H7 (cell line): Measurements from ENCODE around the gene LCOR. TPM values are rescaled to one million over a fixed set of nuclear protein-coding genes. Genes with fewer than 3 reads are reported as not detected.

ENCODE experiments used
- DNase-seq: peaks from one replicate; pipeline ENCODE4 v3.0.0; 2012
- H3K27me3 ChIP-seq: 2 replicates; pipeline ENCODE4 v1.6.0; 2011; ENCODE audit warnings: mild to moderate bottlenecking, low read length; ENCODE audit not compliant: control insufficient read depth, insufficient read depth
- H3K36me3 ChIP-seq: replicated peaks from 2 replicates; pipeline ENCODE4 v1.5.1; 2011; ENCODE audit warnings: low read length; ENCODE audit not compliant: control insufficient read depth, insufficient read depth
- H3K4me3 ChIP-seq: 2 replicates; pipeline ENCODE4 v1.5.1; 2011; ENCODE audit warnings: low read depth, mild to moderate bottlenecking, control low read depth, low read length, moderate library complexity; ENCODE audit not compliant: insufficient read depth
- total RNA-seq: library from RNA; depleted of rRNA; stranded (reverse); fragments of >200 nt; shearing (Covaris generic); gene quantifications from 2 replicates; pipeline ENCODE4 v1.2.3, GENCODE V29; 2014

Gene LCOR
- total RNA-seq, 1 experiment from 2014 or later, result 8.8 TPM

DNA sequence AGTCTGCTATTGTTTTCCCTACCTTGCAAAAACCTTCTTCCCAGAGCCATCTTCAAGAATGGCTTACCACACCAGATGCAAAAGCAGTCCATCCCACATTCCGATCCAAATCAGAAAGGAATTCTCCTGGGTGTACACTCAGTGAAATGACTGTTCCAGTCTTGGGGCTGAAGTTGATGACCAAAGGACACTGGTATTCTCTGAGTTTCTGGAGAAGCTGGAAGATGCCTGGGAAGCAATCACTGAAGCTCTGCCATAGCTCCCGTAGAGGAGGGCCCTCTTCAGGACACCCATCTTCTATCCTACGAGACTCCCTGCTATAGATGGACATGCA, 155.7 kb downstream of the LCOR start:
- H3K27me3 ChIP-seq, result no peaks in the 10 kb centered on the region
- H3K4me3 ChIP-seq, result no peak overlapping the region
- H3K36me3 ChIP-seq, result no peaks in the 10 kb centered on the region
- DNase-seq, result no peak

DNA sequence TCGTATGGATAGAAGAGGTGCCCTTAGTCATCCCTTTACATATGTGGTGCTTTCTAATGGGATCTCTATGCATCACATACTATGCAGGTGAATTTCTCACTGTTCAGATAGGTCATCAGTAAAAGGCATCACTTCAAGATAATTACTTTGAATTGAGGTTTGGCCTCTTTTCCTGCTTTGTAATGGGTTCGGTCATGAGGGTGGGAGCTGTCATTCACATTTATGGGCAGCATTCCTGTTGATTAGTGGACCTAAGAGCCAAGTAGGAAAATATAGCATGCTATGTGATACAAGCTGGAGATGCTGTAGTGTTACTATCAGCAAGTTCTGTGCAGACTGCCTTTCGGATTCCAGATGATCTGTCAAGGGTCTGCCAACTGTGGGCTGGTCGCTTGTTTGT, 156.3 kb downstream of the LCOR start:
- Histone ChIP-seq H3K27me3 (no peaks in the 10 kb centered on the region), H3K36me3 (no peaks in the 10 kb centered on the region), H3K4me3 (no peak overlapping the region)
- DNase-seq, result no peak

DNA sequence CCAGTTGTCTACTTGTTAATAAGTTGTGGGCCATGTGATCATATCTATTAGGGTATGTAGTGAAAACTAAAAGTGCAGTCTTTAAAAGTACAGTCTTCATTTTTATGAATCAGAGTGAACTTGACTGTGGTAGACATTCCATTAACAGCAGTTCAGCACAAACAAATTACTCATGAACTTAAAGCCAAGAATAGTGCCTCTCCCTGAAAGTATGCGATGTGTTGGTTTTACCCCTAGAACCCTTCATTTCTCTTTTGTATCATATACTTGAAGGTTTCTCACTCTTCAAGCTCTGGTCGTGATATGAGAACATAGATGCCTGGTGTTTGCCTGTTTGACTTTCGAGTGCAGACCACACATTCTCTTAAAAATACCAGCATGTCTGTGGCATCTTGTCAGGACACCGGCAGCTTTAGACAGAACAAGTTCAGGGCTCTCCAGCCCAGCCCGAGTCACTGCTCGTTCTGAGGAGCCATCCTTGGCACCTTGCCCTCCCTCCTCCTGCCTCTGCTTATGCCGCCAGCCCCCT, 159.3 kb downstream of the LCOR start:
- no peak for DNase-seq
- Histone ChIP-seq H3K27me3 (no peaks in the 10 kb centered on the region), H3K36me3 (no peaks in the 10 kb centered on the region), H3K4me3 (no peak overlapping the region)

DNA sequence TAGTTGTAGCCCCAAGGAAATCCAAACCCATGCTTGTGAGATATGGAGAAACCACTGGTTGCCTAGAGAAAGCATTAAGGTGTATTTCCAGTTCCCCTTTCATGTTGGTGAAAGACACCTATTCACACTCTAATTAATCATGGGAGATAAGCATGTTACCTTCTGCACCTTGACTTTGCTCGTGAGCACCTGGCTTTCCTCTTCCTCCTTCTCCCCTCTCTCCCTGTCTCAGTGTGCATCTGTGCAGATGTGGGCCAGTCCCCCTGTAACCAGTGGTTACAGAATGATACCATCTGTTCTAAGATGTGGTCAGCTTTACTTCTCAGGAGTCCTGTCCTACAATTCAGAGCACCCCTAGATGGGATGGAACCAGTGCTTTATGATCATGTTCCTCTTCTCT, 160.6 kb downstream of the LCOR start:
- Histone ChIP-seq H3K4me3 (no peak overlapping the region), H3K36me3 (no peaks in the 10 kb centered on the region), H3K27me3 (no peaks in the 10 kb centered on the region)
- no peak for DNase-seq

DNA sequence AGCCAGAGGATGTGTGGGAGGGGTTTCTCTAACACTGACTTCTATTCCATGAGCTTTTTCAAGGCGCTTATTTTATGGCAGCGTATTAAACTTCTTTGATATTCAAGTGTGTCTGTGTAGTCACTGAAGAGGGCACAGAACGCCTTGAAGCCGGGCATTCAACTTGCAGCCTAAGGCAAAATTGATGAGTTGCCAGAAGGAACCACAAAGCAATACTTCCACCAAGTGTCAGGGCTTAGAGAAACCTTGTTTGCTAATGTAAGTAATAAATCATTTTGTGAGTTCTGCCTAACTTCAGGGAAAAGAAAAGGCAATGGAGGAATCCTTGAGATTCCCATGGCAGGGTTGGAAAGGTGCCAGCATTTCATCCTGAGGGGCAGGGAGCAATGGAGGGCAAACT, 163.8 kb downstream of the LCOR start:
- DNase-seq, result no peak
- H3K36me3 ChIP-seq, result no peaks in the 10 kb centered on the region
- no peaks in the 10 kb centered on the region for H3K27me3 ChIP-seq
- no peak overlapping the region for H3K4me3 ChIP-seq

DNA sequence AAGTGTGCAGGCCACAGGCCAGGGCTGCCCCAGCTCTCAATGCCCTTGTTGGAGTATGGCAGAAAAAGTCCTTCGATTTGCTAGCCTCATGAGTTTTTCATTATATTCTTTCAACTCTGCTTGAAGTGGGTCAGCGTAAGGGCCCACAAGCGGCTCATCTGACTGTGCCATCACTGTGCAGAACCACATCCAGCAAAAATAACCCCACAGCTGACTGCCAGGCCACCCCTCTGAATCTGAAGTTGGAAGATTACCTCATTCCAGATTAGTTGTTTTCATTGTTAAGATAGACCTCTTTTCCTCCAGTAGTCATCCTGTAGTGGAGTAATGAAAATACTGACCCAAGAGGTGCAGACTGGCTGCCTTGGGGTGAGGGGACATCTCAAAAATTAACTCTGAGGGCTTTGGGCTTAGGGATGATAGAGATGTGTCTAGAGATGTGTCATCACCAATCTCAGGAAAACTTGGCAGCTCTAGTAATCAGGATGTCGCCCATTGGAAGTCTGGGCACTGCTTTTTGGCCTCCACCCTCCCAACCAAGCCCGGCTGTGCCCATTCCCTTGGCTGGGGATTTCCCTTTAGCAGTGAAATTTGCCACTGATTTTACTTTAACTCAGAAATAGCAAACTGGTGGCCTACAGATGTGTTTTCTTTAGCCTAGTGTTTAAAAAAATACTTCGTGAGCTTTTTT, 164.3 kb downstream of the LCOR start:
- H3K4me3 ChIP-seq, result no peak overlapping the region
- no peaks in the 10 kb centered on the region for H3K36me3 ChIP-seq
- DNase-seq, result no peak
- no peaks in the 10 kb centered on the region for H3K27me3 ChIP-seq

DNA sequence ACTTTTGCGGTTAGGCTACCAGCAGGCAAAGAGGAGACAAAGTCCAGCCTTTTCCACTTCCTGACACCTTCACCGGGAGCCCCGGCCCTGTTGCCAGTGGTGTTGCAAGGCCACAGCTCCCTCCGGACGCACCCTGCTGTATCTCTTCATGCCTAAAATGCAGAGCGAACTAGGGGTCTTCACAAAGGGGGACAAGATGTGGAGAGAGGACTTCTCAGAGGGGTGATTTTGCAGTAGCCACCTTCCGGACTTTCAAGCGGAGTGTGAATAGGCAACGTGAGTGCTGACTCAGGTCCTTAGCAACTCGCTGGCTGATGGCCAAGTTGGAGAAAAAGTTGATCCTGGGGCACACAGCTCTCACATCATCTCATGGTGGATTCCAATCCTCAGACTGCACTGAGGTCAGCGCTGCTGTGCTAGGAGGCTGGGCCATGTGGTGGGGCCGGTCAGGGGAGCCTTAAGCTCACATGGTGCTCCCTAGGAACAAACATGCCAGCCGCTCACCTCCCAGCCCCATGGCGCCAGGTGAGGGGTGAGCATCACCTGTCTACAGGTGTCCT, 166.3 kb downstream of the LCOR start:
- Histone ChIP-seq H3K4me3 (no peak overlapping the region), H3K27me3 (no peaks in the 10 kb centered on the region), H3K36me3 (no peaks in the 10 kb centered on the region)
- no peak for DNase-seq

DNA sequence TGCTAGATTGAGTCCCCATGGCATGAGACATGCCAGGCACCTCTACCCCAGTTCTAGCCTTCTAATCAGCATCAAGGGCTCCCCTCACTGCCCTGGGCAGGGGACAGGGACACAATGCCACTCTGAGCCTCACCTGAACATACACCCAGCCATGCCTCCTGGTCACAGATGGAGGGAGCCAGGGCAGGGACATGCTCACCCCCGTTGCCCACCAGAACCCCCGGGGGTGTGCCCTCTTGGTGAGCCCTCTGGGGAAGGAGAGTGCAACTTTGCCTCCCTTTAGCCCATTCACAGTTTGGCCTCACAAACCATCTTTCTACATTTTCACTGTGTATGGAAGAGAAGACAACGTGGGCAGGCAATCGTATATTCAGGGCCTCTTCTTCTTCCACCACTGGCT, 167.2 kb downstream of the LCOR start:
- Histone ChIP-seq H3K4me3 (no peak overlapping the region), H3K36me3 (no peaks in the 10 kb centered on the region), H3K27me3 (no peaks in the 10 kb centered on the region)
- no peak for DNase-seq

DNA sequence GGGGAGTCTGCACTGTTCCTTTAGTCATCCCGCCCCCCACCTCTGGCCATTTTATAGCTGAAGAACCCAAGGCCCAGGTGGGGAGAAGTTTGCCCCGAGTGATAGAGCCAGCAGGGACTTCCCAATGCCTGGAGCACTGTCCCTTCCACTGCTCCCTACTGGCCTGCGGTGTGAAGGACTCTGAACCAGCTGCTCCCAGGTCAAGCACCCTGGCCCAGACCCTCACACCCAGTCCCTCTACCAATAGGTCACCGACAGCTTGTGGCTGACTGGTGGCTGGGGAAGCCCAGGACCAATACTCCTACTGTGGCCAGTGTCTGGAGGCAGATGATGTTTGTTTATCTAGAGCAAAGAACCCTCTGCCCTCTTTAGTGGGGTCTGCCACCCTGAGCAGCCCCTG, 167.9 kb downstream of the LCOR start:
- peak; percentile 46 for DNase-seq
- H3K4me3 ChIP-seq, result no peak overlapping the region
- no peaks in the 10 kb centered on the region for H3K36me3 ChIP-seq
- no peaks in the 10 kb centered on the region for H3K27me3 ChIP-seq

DNA sequence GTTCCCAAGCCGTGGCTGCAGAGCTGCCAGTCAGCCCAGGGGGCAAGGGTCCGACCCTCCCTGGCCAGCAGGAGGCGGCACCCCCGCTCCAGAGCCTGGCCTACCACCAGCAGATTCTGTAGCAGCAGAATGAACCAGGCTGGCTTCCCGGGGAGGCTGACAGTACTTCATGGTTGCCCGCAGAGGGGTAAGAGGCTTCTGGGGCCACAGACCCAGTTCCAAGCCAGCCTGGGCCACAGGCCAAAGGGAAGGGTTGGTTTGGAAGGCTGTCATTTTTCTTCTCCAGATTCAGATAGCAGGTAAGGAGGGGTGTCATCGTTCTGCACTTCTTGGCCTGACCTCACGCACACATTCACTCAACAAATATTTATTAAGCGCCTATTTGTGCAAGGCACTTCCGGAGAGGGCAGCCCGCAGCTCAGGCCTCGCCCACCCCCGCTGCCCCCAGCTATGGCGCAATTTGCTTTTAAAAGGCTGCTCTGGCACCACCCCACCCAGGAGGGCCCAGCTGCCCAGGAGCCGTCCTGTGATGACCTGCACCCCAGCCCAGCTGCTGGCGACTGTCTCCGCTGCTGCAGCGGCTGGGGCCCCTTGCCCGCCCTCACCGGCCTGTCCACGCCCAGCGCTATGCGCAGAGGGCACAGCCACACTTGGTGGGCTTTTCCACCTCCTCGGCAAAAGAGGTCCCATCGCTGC, 168.5 kb downstream of the LCOR start:
- no peak overlapping the region for H3K4me3 ChIP-seq
- no peaks in the 10 kb centered on the region for H3K36me3 ChIP-seq
- DNase-seq, result peak; percentile 87
- no peaks in the 10 kb centered on the region for H3K27me3 ChIP-seq

DNA sequence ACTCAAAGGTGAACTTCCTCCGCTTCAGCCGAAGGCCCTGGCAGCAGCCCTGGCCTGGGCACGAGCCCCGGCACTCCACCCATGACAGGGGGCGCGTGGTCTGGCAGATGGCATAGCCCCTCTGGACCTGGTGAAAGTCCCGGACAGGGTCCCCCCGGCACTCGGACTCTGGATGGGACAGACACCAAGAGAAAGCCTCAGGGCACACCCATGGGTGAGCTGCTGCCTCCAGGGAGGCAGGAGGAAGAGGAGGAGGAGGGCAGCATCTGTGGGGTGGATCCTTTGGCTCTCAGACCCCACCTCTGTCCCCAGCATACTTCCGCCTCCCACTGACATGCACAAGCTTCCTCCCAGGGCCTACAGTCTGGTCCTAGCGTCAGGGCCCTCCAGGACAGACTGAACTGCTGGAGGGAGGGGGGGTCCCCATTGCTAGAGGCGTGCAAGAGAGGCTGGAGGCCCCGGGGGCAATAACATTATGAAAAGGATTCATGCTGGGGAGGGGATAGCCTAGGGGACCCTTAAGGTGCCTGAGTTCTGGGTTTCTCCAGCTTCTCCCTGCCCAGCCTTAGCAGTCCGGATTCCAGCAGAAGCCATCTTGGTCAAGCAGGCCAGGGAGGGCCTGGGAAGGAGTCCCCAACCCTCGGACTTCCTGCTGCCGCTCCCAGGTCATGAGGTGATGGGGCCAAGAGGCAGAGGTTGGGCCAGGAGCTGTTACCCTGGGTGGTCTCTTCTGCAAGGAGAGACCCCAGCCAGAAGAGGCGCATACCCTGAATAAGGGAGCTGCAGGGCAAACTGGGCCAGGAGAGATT, 169.3 kb downstream of the LCOR start:
- no peaks in the 10 kb centered on the region for H3K27me3 ChIP-seq
- H3K36me3 ChIP-seq, result no peaks in the 10 kb centered on the region
- no peak overlapping the region for H3K4me3 ChIP-seq
- DNase-seq, result peak; percentile 55

DNA sequence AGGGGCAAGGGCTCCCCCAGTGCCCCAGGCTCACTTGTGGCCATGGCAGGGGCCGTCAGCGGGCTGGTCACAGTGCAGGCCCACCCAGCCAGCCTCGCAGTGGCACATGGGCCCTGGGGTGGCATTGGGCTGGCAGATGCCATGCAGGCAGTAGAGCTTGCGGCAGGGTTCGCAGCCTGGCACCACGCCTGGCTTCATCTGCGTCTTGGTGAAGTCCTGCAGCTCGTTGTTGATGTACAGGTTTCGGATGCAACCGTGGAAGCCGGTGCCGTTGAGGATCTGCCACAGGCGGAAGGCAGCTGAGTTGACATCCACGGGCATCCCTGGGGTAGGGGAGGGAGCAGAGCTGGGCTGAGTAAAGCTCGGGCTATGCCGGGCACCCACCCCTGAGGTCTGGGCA, 170.6 kb downstream of the LCOR start:
- DNase-seq, result peak; percentile 41
- Histone ChIP-seq H3K27me3 (no peaks in the 10 kb centered on the region), H3K4me3 (no peak overlapping the region), H3K36me3 (no peaks in the 10 kb centered on the region)

DNA sequence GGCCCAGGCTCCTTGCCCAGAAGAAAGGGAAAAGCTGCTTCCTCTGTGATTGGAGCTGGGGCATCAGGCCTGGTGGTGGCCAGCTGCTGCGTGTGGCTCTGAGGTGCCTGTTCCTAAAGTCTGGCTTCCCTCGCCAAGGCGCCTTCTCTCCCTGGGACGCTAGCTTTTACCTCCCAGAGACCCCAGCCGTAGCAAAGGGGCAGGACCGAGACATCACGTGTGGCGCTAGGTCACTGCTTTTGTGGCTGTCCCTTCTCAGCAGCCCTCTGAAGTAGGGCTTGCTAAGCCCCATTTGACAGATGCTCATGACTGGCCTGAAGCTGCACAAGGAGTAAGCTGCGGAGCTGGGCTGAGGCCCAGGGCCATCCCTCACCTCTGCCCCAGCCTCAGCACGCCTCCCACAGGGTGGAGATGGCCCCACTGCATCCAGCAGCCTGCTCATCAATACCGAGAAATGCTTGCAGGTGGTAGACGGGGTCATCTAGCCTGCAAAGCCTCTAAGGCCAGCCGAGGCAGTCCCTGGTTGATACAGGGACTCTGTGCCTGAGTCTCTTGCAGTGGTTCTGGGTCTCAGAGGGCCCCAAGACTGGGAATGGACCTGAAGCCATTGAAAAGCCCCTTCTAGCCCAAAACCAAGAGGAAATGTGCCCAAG, 171.2 kb downstream of the LCOR start:
- no peaks in the 10 kb centered on the region for H3K27me3 ChIP-seq
- no peaks in the 10 kb centered on the region for H3K36me3 ChIP-seq
- H3K4me3 ChIP-seq, result no peak overlapping the region
- DNase-seq, result peak; percentile 51

DNA sequence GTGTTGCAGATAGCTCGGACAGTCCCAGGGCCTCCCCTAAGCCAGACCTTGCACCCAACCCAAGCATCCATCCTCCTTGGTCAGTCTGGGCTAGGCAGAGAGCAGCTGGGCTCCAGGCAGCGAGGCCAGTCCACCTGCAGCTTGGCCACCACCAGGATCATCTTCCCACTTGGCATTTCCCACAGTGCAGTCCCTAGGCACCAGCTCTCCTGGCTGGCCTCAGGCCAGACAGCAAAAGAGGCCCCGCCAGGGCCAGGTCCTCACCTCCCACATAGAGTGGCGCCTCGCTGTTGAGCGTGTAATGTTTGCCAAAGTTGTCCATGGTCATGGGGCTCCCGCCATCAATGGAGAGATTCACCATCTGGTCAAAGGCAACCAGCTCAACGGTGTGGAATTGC, 171.7 kb downstream of the LCOR start:
- Histone ChIP-seq H3K36me3 (no peaks in the 10 kb centered on the region), H3K4me3 (no peak overlapping the region), H3K27me3 (no peaks in the 10 kb centered on the region)
- no peak for DNase-seq
